Naive thymus-derived CD4-positive, alpha-beta T cell (primary cell): ENCODE measurements around the gene FIGLA. TPM values are rescaled to one million over a fixed set of nuclear protein-coding genes. Genes with fewer than 3 reads are reported as not detected.
A peak's percentile ranks its signal among the peaks of the same experiment; 100 is the strongest.

Source experiments
- ATAC-seq: fragments of 150-1000 bp; cut with Tn5 transposase; 2 replicates; pipeline ENCODE4 v1.10.0; 2021; ENCODE audit warnings: mild to moderate bottlenecking, moderate library complexity
- CTCF ChIA-PET: fragments of 350-600 bp; sonication (Branson Sonifier 250); formaldehyde crosslinking; loops from one replicate; lab custom pipeline; 2021; ENCODE audit warnings: antibody characterized with exemption; lab: Charles Lee
- POLR2A ChIA-PET: fragments of 350-600 bp; sonication (Branson Sonifier 250); formaldehyde crosslinking; loops from one replicate; lab custom pipeline; 2021; ENCODE audit warnings: antibody characterized with exemption, inconsistent platforms; lab: Charles Lee
- DNase-seq, 9 donors: peaks; one replicate each; pipeline versions ENCODE4 v3.0.0 to v3.0.0-alpha.2; 2020 to 2022; ENCODE audit warnings: mixed read lengths in 1 of 9
- H3K27ac ChIP-seq: one replicate; pipeline ENCODE4 v1.7.0; 2013; ENCODE audit warnings: mild to moderate bottlenecking, low read depth, low read length, moderate library complexity
- H3K27me3 ChIP-seq, 2 donors: one replicate each; pipeline ENCODE4 v1.7.0; 2013; ENCODE audit warnings: low read length in 2 of 2, mild to moderate bottlenecking in 2 of 2, moderate library complexity in 2 of 2; ENCODE audit not compliant: control insufficient read depth in 2 of 2, insufficient read depth in 2 of 2
- H3K36me3 ChIP-seq, 3 experiments: 1 replicate in 2 of 3; 2 replicates in 1 of 3; pipeline ENCODE4 v1.7.0; 2013; ENCODE audit warnings: low read length in 3 of 3, mild to moderate bottlenecking in 3 of 3, moderate library complexity in 1 of 3; ENCODE audit not compliant: insufficient read depth in 3 of 3, control insufficient read depth in 2 of 3
- H3K4me1 ChIP-seq, 2 donors: one replicate each; pipeline ENCODE4 v1.7.0; 2013; ENCODE audit warnings: low read length in 2 of 2, mild to moderate bottlenecking in 2 of 2, moderate library complexity in 1 of 2; ENCODE audit not compliant: control insufficient read depth in 2 of 2, insufficient read depth in 2 of 2
- H3K4me3 ChIP-seq: 2 replicates; pipeline ENCODE4 v1.7.0; 2013; ENCODE audit warnings: mild to moderate bottlenecking, low read length
- H3K9me3 ChIP-seq, 3 experiments: 1 replicate in 2 of 3; 2 replicates in 1 of 3; pipeline ENCODE4 v1.7.0; 2013; ENCODE audit warnings: low read length in 3 of 3; ENCODE audit not compliant: control insufficient read depth in 2 of 3
- H3K27ac Mint-ChIP-seq, 9 donors: one replicate each; pipeline ENCODE4 v1.8.0; 2020 to 2022; ENCODE audit warnings: mixed read lengths in 9 of 9, mild to moderate bottlenecking in 8 of 9, moderate library complexity in 5 of 9, inconsistent platforms in 2 of 9
- H3K27me3 Mint-ChIP-seq, 5 donors: one replicate each; pipeline ENCODE4 v1.8.0; 2021 to 2022; ENCODE audit warnings: mixed read lengths in 5 of 5, mild to moderate bottlenecking in 1 of 5
- H3K36me3 Mint-ChIP-seq, 5 donors: one replicate each; pipeline ENCODE4 v1.8.0; 2020 to 2022; ENCODE audit warnings: mixed read lengths in 5 of 5, mild to moderate bottlenecking in 3 of 5, inconsistent platforms in 1 of 5
- H3K4me1 Mint-ChIP-seq, 7 donors: one replicate each; pipeline ENCODE4 v1.8.0; 2020 to 2022; ENCODE audit warnings: mixed read lengths in 7 of 7, mild to moderate bottlenecking in 3 of 7, inconsistent platforms in 1 of 7
- H3K4me3 Mint-ChIP-seq, 10 donors: one replicate each; pipeline ENCODE4 v1.8.0; 2020 to 2022; ENCODE audit warnings: mild to moderate bottlenecking in 10 of 10, mixed read lengths in 10 of 10, moderate library complexity in 6 of 10, inconsistent platforms in 2 of 10
- H3K9me3 Mint-ChIP-seq, 11 donors: one replicate each; pipeline ENCODE4 v1.8.0; 2020 to 2022; ENCODE audit warnings: mixed read lengths in 11 of 11, mild to moderate bottlenecking in 4 of 11, inconsistent platforms in 1 of 11, moderate library complexity in 1 of 11
- intact Hi-C, 2 donors: fragments of 100-400 bp; cut with micrococcal nuclease; formaldehyde crosslinking; loops; one replicate each; pipeline ENCODE4 v1.15.1; 2023
- polyA plus RNA-seq, 2 donors: library from polyadenylated mRNA; unstranded; fragments of 300-500 nt; fragmentation: Illumina TruSeq; gene quantifications; one replicate each; pipeline ENCODE4 v1.2.3, GENCODE V29; 2021
- total RNA-seq, 6 experiments: library from RNA in 5 of 6; stranded (reverse) in 5 of 6; gene quantifications; 1 replicate in 5 of 6; 2 replicates in 1 of 6; pipeline ENCODE4 v1.2.3 and lab custom pipeline; 2021 to 2026

FIGLA gene
- total and polyA plus RNA-seq, 7 experiments from 2014 or later, result not detected

GRCh38 chr2:70771446-70771845, 19.0 kb downstream of the FIGLA start:
- ChIA-PET CTCF (no interaction called here), POLR2A (no interaction called here)
- no peak overlapping the region for H3K4me3 ChIP-seq
- Mint-ChIP-seq H3K4me3 (no peak overlapping the region), H3K9me3 (peaks cover 0 to 3% (median 0%) of the 10 kb centered on the region in 11 donors), H3K36me3 (peaks cover 0 to 5% (median 3%) of the 10 kb centered on the region in 5 donors), H3K27ac (no peak overlapping the region), H3K4me1 (peaks cover 10 to 14% (median 12%) of the 10 kb centered on the region in 7 donors), H3K27me3 (peaks cover 11 to 80% (median 44%) of the 10 kb centered on the region in 5 donors)
- peaks cover 0 to 3% of the 10 kb centered on the region in 2 donors for H3K27me3 ChIP-seq
- peaks cover 5 to 7% of the 10 kb centered on the region in 2 donors for H3K4me1 ChIP-seq
- no peaks in the 10 kb centered on the region for H3K9me3 ChIP-seq
- H3K36me3 ChIP-seq, result no peaks in the 10 kb centered on the region
- DNase-seq (no peak), ATAC-seq (no peak)
- no peak overlapping the region for H3K27ac ChIP-seq
- intact Hi-C loops, result no loop called here

- DNase-seq (no peak), ATAC-seq (no peak)
- peaks cover 0 to 3% of the 10 kb centered on the region in 2 donors for H3K27me3 ChIP-seq
- no peaks in the 10 kb centered on the region for H3K9me3 ChIP-seq
- peak overlapping the region in 9 of 10 donors; percentile 3 to 96 (median 85) for H3K4me3 Mint-ChIP-seq
- H3K36me3 ChIP-seq, result no peaks in the 10 kb centered on the region
- intact Hi-C loops, result loop anchor here (5.0 kb wide), 3 partner anchors 112 to 467 kb away; partner anchors contain the start of genes FAM136A (in 1 of the 2) and TGFA (in 1 of the 2)
- no peak overlapping the region for H3K4me3 ChIP-seq
- ChIA-PET POLR2A (interaction anchor here (0.6 to 1.5 kb wide), 4 partner anchors 10 to 449 kb away, joined by 3 to 4 read pairs (median 4); no protein-coding TSS in a partner anchor), CTCF (interaction anchor here (0.6 to 3.0 kb wide), 5 partner anchors 9 to 152 kb away, joined by 3 to 26 read pairs (median 3); no protein-coding TSS in a partner anchor)
- H3K9me3 Mint-ChIP-seq, result peaks cover 0 to 3% (median 0%) of the 10 kb centered on the region in 11 donors
- H3K27ac ChIP-seq, result no peak overlapping the region
- peak overlapping the region in 3 of 9 donors; percentile 20 to 51 (median 35) for H3K27ac Mint-ChIP-seq
- peaks cover 14 to 30% (median 20%) of the 10 kb centered on the region in 7 donors for H3K4me1 Mint-ChIP-seq
- H3K4me1 ChIP-seq, result peaks cover 5 to 7% of the 10 kb centered on the region in 2 donors
- peaks cover 11 to 75% (median 33%) of the 10 kb centered on the region in 5 donors for H3K27me3 Mint-ChIP-seq
- H3K36me3 Mint-ChIP-seq, result peaks cover 0 to 5% (median 3%) of the 10 kb centered on the region in 5 donors
These were observed 21.0 kb downstream of the FIGLA start for GRCh38 chr2:70769450-70769849.

GRCh38 chr2:70768590-70769085, 21.8 kb downstream of the FIGLA start:
- ATAC-seq (no peak), DNase-seq (no peak)
- no peaks in the 10 kb centered on the region for H3K9me3 ChIP-seq
- peaks cover 5 to 7% of the 10 kb centered on the region in 2 donors for H3K4me1 ChIP-seq
- Mint-ChIP-seq H3K27me3 (peaks cover 3 to 69% (median 25%) of the 10 kb centered on the region in 5 donors), H3K4me3 (peak overlapping the region; percentile 67 to 96 (median 82)), H3K36me3 (peaks cover 0 to 3% (median 2%) of the 10 kb centered on the region in 5 donors), H3K9me3 (peaks cover 0 to 2% (median 0%) of the 10 kb centered on the region in 11 donors), H3K4me1 (peaks cover 14 to 34% (median 20%) of the 10 kb centered on the region in 7 donors), H3K27ac (peak overlapping the region in 7 of 9 donors; percentile 35 to 92 (median 60))
- intact Hi-C loops, result loop anchor here (1.0 to 5.0 kb wide), 4 partner anchors 111 to 466 kb away; partner anchors contain the start of genes FAM136A (in 1 of the 2) and TGFA (in 1 of the 2)
- CTCF ChIA-PET, result interaction anchor here (0.6 to 3.0 kb wide), 14 partner anchors 9 to 306 kb away, joined by 3 to 26 read pairs (median 3); no protein-coding TSS in a partner anchor
- POLR2A ChIA-PET, result interaction anchor here (0.6 to 1.5 kb wide), 3 partner anchors 43 to 125 kb away, joined by 4 to 8 read pairs (median 4); no protein-coding TSS in a partner anchor
- no peaks in the 10 kb centered on the region for H3K36me3 ChIP-seq
- H3K27ac ChIP-seq, result no peak overlapping the region
- peaks cover 0 to 3% of the 10 kb centered on the region in 2 donors for H3K27me3 ChIP-seq
- no peak overlapping the region for H3K4me3 ChIP-seq

GRCh38 chr2:70767699-70768589, 22.5 kb downstream of the FIGLA start, which contains the start of gene ADD2:
ADD2 (minus strand) TSS chr2:70768200; CDS start chr2:70706408, 61,792 bp downstream.
- Mint-ChIP-seq H3K36me3 (peaks cover 0 to 3% (median 0%) of the 10 kb centered on the region in 5 donors), H3K4me1 (peaks cover 14 to 38% (median 20%) of the 10 kb centered on the region in 7 donors), H3K9me3 (peaks cover 0 to 2% (median 0%) of the 10 kb centered on the region in 11 donors), H3K4me3 (peak within 1 kb of the TSS; percentile 76 to 96 (median 90)), H3K27me3 (peaks cover 0 to 62% (median 19%) of the 10 kb centered on the region in 5 donors), H3K27ac (peak within 1 kb of the TSS; percentile 25 to 92 (median 63))
- Histone ChIP-seq H3K27me3 (peaks cover 0 to 3% of the 10 kb centered on the region in 2 donors), H3K9me3 (no peaks in the 10 kb centered on the region), H3K4me1 (peaks cover 5 to 7% of the 10 kb centered on the region in 2 donors), H3K36me3 (no peaks in the 10 kb centered on the region), H3K4me3 (peak within 1 kb of the TSS; percentile 73), H3K27ac (peak within 1 kb of the TSS; percentile 46)
- CTCF ChIA-PET, result interaction anchor here (0.6 to 3.0 kb wide), 13 partner anchors 9 to 634 kb away, joined by 3 to 26 read pairs (median 3); no protein-coding TSS in a partner anchor
- DNase-seq (peak; percentile 11 to 53 (median 40)), ATAC-seq (peak; percentile 82)
- POLR2A ChIA-PET, result interaction anchor here (0.6 to 1.5 kb wide), 2 partner anchors 111 to 124 kb away, joined by 4 to 8 read pairs; no protein-coding TSS in a partner anchor
- intact Hi-C loops, result loop anchor here (1.0 to 5.0 kb wide), 4 partner anchors 111 to 466 kb away; partner anchors contain the start of genes FAM136A (in 1 of the 2) and TGFA (in 1 of the 2)

- peak overlapping the region; percentile 73 for H3K4me3 ChIP-seq
- no peaks in the 10 kb centered on the region for H3K9me3 ChIP-seq
- CTCF ChIA-PET, result interaction anchor here (1.2 to 3.0 kb wide), 4 partner anchors 16 to 111 kb away, joined by 3 to 26 read pairs (median 4); no protein-coding TSS in a partner anchor
- peaks cover 0 to 3% of the 10 kb centered on the region in 2 donors for H3K27me3 ChIP-seq
- H3K4me1 ChIP-seq, result peaks cover 5 to 7% of the 10 kb centered on the region in 2 donors
- DNase-seq, result peak in 8 of 9 donors; percentile 2 to 26 (median 16)
- H3K27ac ChIP-seq, result peak overlapping the region; percentile 46
- H3K4me3 Mint-ChIP-seq, result peak overlapping the region; percentile 70 to 96 (median 90)
- H3K4me1 Mint-ChIP-seq, result peaks cover 14 to 38% (median 20%) of the 10 kb centered on the region in 7 donors
- ATAC-seq, result peak; percentile 33
- peaks cover 0 to 57% (median 17%) of the 10 kb centered on the region in 5 donors for H3K27me3 Mint-ChIP-seq
- intact Hi-C loops, result loop anchor here (5.0 kb wide), 3 partner anchors 110 to 465 kb away; partner anchors contain the start of genes FAM136A (in 1 of the 2) and TGFA (in 1 of the 2)
- H3K9me3 Mint-ChIP-seq, result peaks cover 0 to 2% (median 0%) of the 10 kb centered on the region in 11 donors
- H3K36me3 ChIP-seq, result no peaks in the 10 kb centered on the region
- H3K27ac Mint-ChIP-seq, result peak overlapping the region in 5 of 9 donors; percentile 16 to 74 (median 67)
- H3K36me3 Mint-ChIP-seq, result peaks cover 0 to 3% (median 0%) of the 10 kb centered on the region in 5 donors
- POLR2A ChIA-PET, result interaction anchor here (1.1 kb wide), 1 partner anchor 109 kb away, joined by 3 read pairs; no protein-coding TSS in a partner anchor
These were observed 23.3 kb downstream of the FIGLA start for GRCh38 chr2:70767079-70767698.
